Stimulated activated memory B cell treated with anti-CD40 and anti-IgM and Interleukin-4, amounts not matched to agents 10 μg/mL and 1 μg/mL and 100 μg/mL, for 72 hours (primary cell): Measurements from ENCODE around the gene PTPRN2.
"Not testable (repeated sequence)": the region's sequence is repeated elsewhere in the genome, so short reads cannot be mapped to it uniquely, and the experiment has no call there.

ENCODE experiments used
- ATAC-seq: fragments of 150-1000 bp; cut with Tn5 transposase; 2 replicates; pipeline ENCODE4 v1.10.0; 2021
- H3K27ac Mint-ChIP-seq: one replicate; pipeline ENCODE4 v1.8.0; 2022; ENCODE audit warnings: mild to moderate bottlenecking, mixed read lengths
- H3K27me3 Mint-ChIP-seq: one replicate; pipeline ENCODE4 v1.8.0; 2022; ENCODE audit warnings: mixed read lengths
- H3K36me3 Mint-ChIP-seq: one replicate; pipeline ENCODE4 v1.8.0; 2022; ENCODE audit warnings: mixed read lengths
- H3K4me1 Mint-ChIP-seq: one replicate; pipeline ENCODE4 v1.8.0; 2022; ENCODE audit warnings: mixed read lengths
- H3K4me3 Mint-ChIP-seq: one replicate; pipeline ENCODE4 v1.8.0; 2022; ENCODE audit warnings: mild to moderate bottlenecking, moderate library complexity, mixed read lengths
- H3K9me3 Mint-ChIP-seq: one replicate; pipeline ENCODE4 v1.8.0; 2022; ENCODE audit warnings: mixed read lengths

PTPRN2 gene

GRCh38 chr7:157943561-157943960 is 644.1 kb downstream of the PTPRN2 start:
- Mint-ChIP-seq H3K4me1 (no peaks in the 10 kb centered on the region), H3K9me3 (peaks cover 19% of the 10 kb centered on the region), H3K36me3 (no peaks in the 10 kb centered on the region), H3K27ac (no peak overlapping the region), H3K27me3 (peaks cover 13% of the 10 kb centered on the region), H3K4me3 (no peak overlapping the region)
- no peak for ATAC-seq

GRCh38 chr7:157941210-157941609 is 646.4 kb downstream of the PTPRN2 start:
- H3K9me3 Mint-ChIP-seq, result peaks cover 15% of the 10 kb centered on the region
- H3K4me3 Mint-ChIP-seq, result no peak overlapping the region
- H3K4me1 Mint-ChIP-seq, result no peaks in the 10 kb centered on the region
- H3K36me3 Mint-ChIP-seq, result no peaks in the 10 kb centered on the region
- peaks cover 13% of the 10 kb centered on the region for H3K27me3 Mint-ChIP-seq
- H3K27ac Mint-ChIP-seq, result no peak overlapping the region
- ATAC-seq, result no peak

GRCh38 chr7:157940497-157940896 is 647.1 kb downstream of the PTPRN2 start:
- H3K9me3 Mint-ChIP-seq, result peaks cover 15% of the 10 kb centered on the region
- H3K27me3 Mint-ChIP-seq, result peaks cover 13% of the 10 kb centered on the region
- ATAC-seq, result no peak
- no peaks in the 10 kb centered on the region for H3K4me1 Mint-ChIP-seq
- H3K27ac Mint-ChIP-seq, result no peak overlapping the region
- no peak overlapping the region for H3K4me3 Mint-ChIP-seq
- H3K36me3 Mint-ChIP-seq, result no peaks in the 10 kb centered on the region

GRCh38 chr7:157938211-157938610 is 649.4 kb downstream of the PTPRN2 start:
- H3K27ac Mint-ChIP-seq, result no peak overlapping the region
- H3K9me3 Mint-ChIP-seq, result peaks cover 15% of the 10 kb centered on the region
- H3K4me1 Mint-ChIP-seq, result no peaks in the 10 kb centered on the region
- H3K4me3 Mint-ChIP-seq, result no peak overlapping the region
- no peaks in the 10 kb centered on the region for H3K36me3 Mint-ChIP-seq
- peaks cover 7% of the 10 kb centered on the region for H3K27me3 Mint-ChIP-seq
- ATAC-seq, result no peak

- ATAC-seq, result no peak
- Mint-ChIP-seq H3K27ac (no peak overlapping the region), H3K27me3 (no peaks in the 10 kb centered on the region), H3K9me3 (peaks cover 18% of the 10 kb centered on the region), H3K36me3 (no peaks in the 10 kb centered on the region), H3K4me1 (no peaks in the 10 kb centered on the region), H3K4me3 (no peak overlapping the region)
These were observed 650.2 kb downstream of the PTPRN2 start for GRCh38 chr7:157937406-157937805.

- Mint-ChIP-seq H3K27ac (no peak overlapping the region), H3K4me1 (no peaks in the 10 kb centered on the region), H3K4me3 (no peak overlapping the region), H3K9me3 (peaks cover 21% of the 10 kb centered on the region), H3K36me3 (no peaks in the 10 kb centered on the region), H3K27me3 (no peaks in the 10 kb centered on the region)
- no peak for ATAC-seq
These were observed 650.6 kb downstream of the PTPRN2 start for GRCh38 chr7:157936976-157937375.

- not testable (repeated sequence) for H3K27ac Mint-ChIP-seq, H3K4me1 Mint-ChIP-seq, H3K4me3 Mint-ChIP-seq, ATAC-seq, H3K27me3 Mint-ChIP-seq, H3K36me3 Mint-ChIP-seq
- peaks cover 16% of the 10 kb centered on the region for H3K9me3 Mint-ChIP-seq
These were observed 651.9 kb downstream of the PTPRN2 start for GRCh38 chr7:157935721-157936120.

GRCh38 chr7:157933219-157934155 is 654.1 kb downstream of the PTPRN2 start:
- not testable (repeated sequence) for H3K36me3 Mint-ChIP-seq, ATAC-seq, H3K4me1 Mint-ChIP-seq

GRCh38 chr7:157932498-157933218 is 655.0 kb downstream of the PTPRN2 start:
- no peak for ATAC-seq
- Mint-ChIP-seq H3K36me3 (no peaks in the 10 kb centered on the region), H3K4me1 (no peaks in the 10 kb centered on the region), H3K27me3 (no peaks in the 10 kb centered on the region), H3K4me3 (no peak overlapping the region), H3K27ac (no peak overlapping the region), H3K9me3 (peaks cover 12% of the 10 kb centered on the region)

More at GRCh38 chr7:157933219-157934155, 654.1 kb downstream of the PTPRN2 start:
- H3K27ac Mint-ChIP-seq, H3K27me3 Mint-ChIP-seq, H3K4me3 Mint-ChIP-seq: not testable (repeated sequence)
- H3K9me3 Mint-ChIP-seq, result peaks cover 12% of the 10 kb centered on the region

- peaks cover 12% of the 10 kb centered on the region for H3K9me3 Mint-ChIP-seq
- no peaks in the 10 kb centered on the region for H3K4me1 Mint-ChIP-seq
- no peaks in the 10 kb centered on the region for H3K27me3 Mint-ChIP-seq
- H3K27ac Mint-ChIP-seq, result no peak overlapping the region
- H3K4me3 Mint-ChIP-seq, result no peak overlapping the region
- no peak for ATAC-seq
- no peaks in the 10 kb centered on the region for H3K36me3 Mint-ChIP-seq
These were observed 656.6 kb downstream of the PTPRN2 start for GRCh38 chr7:157930926-157931466.

- H3K4me3 Mint-ChIP-seq, result no peak overlapping the region
- no peaks in the 10 kb centered on the region for H3K4me1 Mint-ChIP-seq
- peaks cover 11% of the 10 kb centered on the region for H3K9me3 Mint-ChIP-seq
- H3K27me3 Mint-ChIP-seq, result no peaks in the 10 kb centered on the region
- H3K36me3 Mint-ChIP-seq, result no peaks in the 10 kb centered on the region
- no peak overlapping the region for H3K27ac Mint-ChIP-seq
- ATAC-seq, result no peak
These were observed 657.2 kb downstream of the PTPRN2 start for GRCh38 chr7:157930441-157930840.

GRCh38 chr7:157929671-157930070 is 658.0 kb downstream of the PTPRN2 start:
- no peaks in the 10 kb centered on the region for H3K27me3 Mint-ChIP-seq
- H3K9me3 Mint-ChIP-seq, result peaks cover 8% of the 10 kb centered on the region
- ATAC-seq, result no peak
- no peak overlapping the region for H3K27ac Mint-ChIP-seq
- no peaks in the 10 kb centered on the region for H3K4me1 Mint-ChIP-seq
- H3K36me3 Mint-ChIP-seq, result no peaks in the 10 kb centered on the region
- no peak overlapping the region for H3K4me3 Mint-ChIP-seq

GRCh38 chr7:157928808-157929425 is 658.7 kb downstream of the PTPRN2 start:
- no peak for ATAC-seq
- Mint-ChIP-seq H3K36me3 (no peaks in the 10 kb centered on the region), H3K9me3 (peaks cover 8% of the 10 kb centered on the region), H3K27ac (no peak overlapping the region), H3K4me1 (no peaks in the 10 kb centered on the region), H3K4me3 (no peak overlapping the region), H3K27me3 (no peaks in the 10 kb centered on the region)

GRCh38 chr7:157928171-157928794 is 659.3 kb downstream of the PTPRN2 start:
- H3K4me1 Mint-ChIP-seq, result no peaks in the 10 kb centered on the region
- no peak overlapping the region for H3K4me3 Mint-ChIP-seq
- H3K9me3 Mint-ChIP-seq, result peaks cover 8% of the 10 kb centered on the region
- no peak for ATAC-seq
- H3K27ac Mint-ChIP-seq, result no peak overlapping the region
- no peaks in the 10 kb centered on the region for H3K27me3 Mint-ChIP-seq
- no peaks in the 10 kb centered on the region for H3K36me3 Mint-ChIP-seq
